ENCODE measurements around the gene RMI2.

DNA sequence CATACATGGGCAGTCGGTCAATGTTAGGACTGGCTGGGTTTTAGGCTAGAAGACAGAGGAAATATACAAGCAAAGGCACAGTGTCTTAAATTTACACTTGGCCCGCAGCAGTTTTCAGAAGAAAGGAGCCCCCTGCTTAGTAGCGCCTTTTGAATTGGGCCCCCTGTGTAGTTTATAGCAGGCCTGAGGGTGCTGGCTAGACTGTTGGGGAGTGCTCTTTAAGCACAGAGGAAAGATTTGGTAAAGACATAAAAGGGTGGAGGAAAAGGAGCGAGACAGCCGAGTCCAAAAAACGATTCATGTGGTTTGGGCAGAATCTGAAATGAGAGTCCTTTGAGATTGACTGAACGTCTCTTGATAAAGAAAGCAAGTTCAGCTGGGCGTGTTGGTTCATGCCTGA is 10.6 kb downstream of the RMI2 start:
- TF ChIP-seq, protein P1, sequence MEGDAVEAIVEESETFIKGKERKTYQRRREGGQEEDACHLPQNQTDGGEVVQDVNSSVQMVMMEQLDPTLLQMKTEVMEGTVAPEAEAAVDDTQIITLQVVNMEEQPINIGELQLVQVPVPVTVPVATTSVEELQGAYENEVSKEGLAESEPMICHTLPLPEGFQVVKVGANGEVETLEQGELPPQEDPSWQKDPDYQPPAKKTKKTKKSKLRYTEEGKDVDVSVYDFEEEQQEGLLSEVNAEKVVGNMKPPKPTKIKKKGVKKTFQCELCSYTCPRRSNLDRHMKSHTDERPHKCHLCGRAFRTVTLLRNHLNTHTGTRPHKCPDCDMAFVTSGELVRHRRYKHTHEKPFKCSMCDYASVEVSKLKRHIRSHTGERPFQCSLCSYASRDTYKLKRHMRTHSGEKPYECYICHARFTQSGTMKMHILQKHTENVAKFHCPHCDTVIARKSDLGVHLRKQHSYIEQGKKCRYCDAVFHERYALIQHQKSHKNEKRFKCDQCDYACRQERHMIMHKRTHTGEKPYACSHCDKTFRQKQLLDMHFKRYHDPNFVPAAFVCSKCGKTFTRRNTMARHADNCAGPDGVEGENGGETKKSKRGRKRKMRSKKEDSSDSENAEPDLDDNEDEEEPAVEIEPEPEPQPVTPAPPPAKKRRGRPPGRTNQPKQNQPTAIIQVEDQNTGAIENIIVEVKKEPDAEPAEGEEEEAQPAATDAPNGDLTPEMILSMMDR (IDR thresholded peaks at IDR 0.05) = no peak
- TF ChIP-seq POLR2A (IDR thresholded peaks at IDR 0.05) = no peak
